ENCODE measurements around the gene IGSF3.

Gene IGSF3

GRCh38 chr1:116686175-116686574 is 18.6 kb upstream of the IGSF3 start:
- DNase-seq (ENCODE audit: low read depth): no peak

- no peak for DNase-seq (ENCODE audit: low read depth)
Observed at GRCh38 chr1:116684575-116684974, 17.0 kb upstream of the IGSF3 start.

- no peak for DNase-seq (ENCODE audit: low read depth)
Observed at GRCh38 chr1:116682641-116683221, 15.2 kb upstream of the IGSF3 start.

GRCh38 chr1:116681343-116681899 is 13.9 kb upstream of the IGSF3 start:
- no peak for DNase-seq (ENCODE audit: low read depth)

- DNase-seq (ENCODE audit: low read depth): no peak
Observed at GRCh38 chr1:116680752-116681151, 13.2 kb upstream of the IGSF3 start.

- DNase-seq (ENCODE audit: low read depth): no peak
Observed at GRCh38 chr1:116679828-116680628, 12.5 kb upstream of the IGSF3 start.

- no peak for DNase-seq (ENCODE audit: low read depth)
Observed at GRCh38 chr1:116679091-116679827, 11.7 kb upstream of the IGSF3 start.

- DNase-seq (ENCODE audit: low read depth): no peak
Observed at GRCh38 chr1:116678732-116679090, 11.2 kb upstream of the IGSF3 start.

- DNase-seq (ENCODE audit: low read depth): no peak
Observed at GRCh38 chr1:116677474-116678062, 10.0 kb upstream of the IGSF3 start.

- no peak for DNase-seq (ENCODE audit: low read depth)
Observed at GRCh38 chr1:116676291-116676690, 8.8 kb upstream of the IGSF3 start.

- no peak for DNase-seq (ENCODE audit: low read depth)
Observed at GRCh38 chr1:116674751-116675150, 7.2 kb upstream of the IGSF3 start.

- no peak for DNase-seq (ENCODE audit: low read depth)
Observed at GRCh38 chr1:116674011-116674531, 6.5 kb upstream of the IGSF3 start.

GRCh38 chr1:116671912-116672311 is 4.4 kb upstream of the IGSF3 start:
- no peak for DNase-seq (ENCODE audit: low read depth)

- no peak for DNase-seq (ENCODE audit: low read depth)
Observed at GRCh38 chr1:116671072-116671760, 3.7 kb upstream of the IGSF3 start.

- no peak for DNase-seq (ENCODE audit: low read depth)
Observed at GRCh38 chr1:116668277-116668676, 744 bp upstream of the IGSF3 start.

GRCh38 chr1:116667078-116667574 is 407 bp downstream of the IGSF3 start:
- no peak for DNase-seq (ENCODE audit: low read depth)

GRCh38 chr1:116666187-116667077 is 1.1 kb downstream of the IGSF3 start:
- no peak for DNase-seq (ENCODE audit: low read depth)

GRCh38 chr1:116664978-116665371 is 2.6 kb downstream of the IGSF3 start:
- no peak for DNase-seq (ENCODE audit: low read depth)

GRCh38 chr1:116664366-116664977 is 3.1 kb downstream of the IGSF3 start:
- DNase-seq (ENCODE audit: low read depth): no peak

- DNase-seq (ENCODE audit: low read depth): no peak
Observed at GRCh38 chr1:116663821-116664220, 3.7 kb downstream of the IGSF3 start.

Measured in stimulated activated CD8-positive, alpha-beta memory T cell treated with anti-CD3 and anti-CD28 coated beads, Interleukin-7, amount 100 ng/mL, for 24 hours (primary cell).